Kidney glomerular epithelial cell (primary cell): ENCODE data around the gene PYCR2.
"Not testable (repeated sequence)": the region's sequence is repeated elsewhere in the genome, so short reads cannot be mapped to it uniquely, and the experiment has no call there.

Experiments used
- DNase-seq: peaks from one replicate; lab custom pipeline; 2025; lab: John Stamatoyannopoulos, UW

The PYCR2 gene

GRCh38 chr1:225942574-225942973 lies 18.5 kb upstream of the PYCR2 start:
- no peak for DNase-seq

- no peak for DNase-seq
Observed at GRCh38 chr1:225941942-225942222, 17.8 kb upstream of the PYCR2 start.

- DNase-seq, result no peak
Observed at GRCh38 chr1:225941187-225941941, 17.3 kb upstream of the PYCR2 start, which contains the start of gene LEFTY2. LEFTY2 (minus strand) TSS chr1:225941220; CDS start chr1:225941140, 80 bp downstream.

GRCh38 chr1:225940385-225941151 lies 16.5 kb upstream of the PYCR2 start:
- no peak for DNase-seq

GRCh38 chr1:225939939-225940310 lies 15.9 kb upstream of the PYCR2 start:
- DNase-seq, result not testable (repeated sequence)

GRCh38 chr1:225939097-225939938 lies 15.3 kb upstream of the PYCR2 start:
- DNase-seq, result not testable (repeated sequence)

GRCh38 chr1:225937048-225937968 lies 13.3 kb upstream of the PYCR2 start:
- no peak for DNase-seq

GRCh38 chr1:225936523-225936922 lies 12.5 kb upstream of the PYCR2 start:
- no peak for DNase-seq

- DNase-seq, result not testable (repeated sequence)
Observed at GRCh38 chr1:225936086-225936485, 12.0 kb upstream of the PYCR2 start.

- DNase-seq, result no peak
Observed at GRCh38 chr1:225934711-225935110, 10.7 kb upstream of the PYCR2 start.

- DNase-seq, result peak; percentile 59
Observed at GRCh38 chr1:225933072-225933471, 9.0 kb upstream of the PYCR2 start.

GRCh38 chr1:225931270-225932136 lies 7.5 kb upstream of the PYCR2 start:
- DNase-seq, result no peak

GRCh38 chr1:225930566-225930965 lies 6.5 kb upstream of the PYCR2 start:
- no peak for DNase-seq

- not testable (repeated sequence) for DNase-seq
Observed at GRCh38 chr1:225929462-225929861, 5.4 kb upstream of the PYCR2 start.

GRCh38 chr1:225928186-225929175 lies 4.4 kb upstream of the PYCR2 start:
- DNase-seq, result no peak

- DNase-seq, result no peak
Observed at GRCh38 chr1:225926551-225927113, 2.6 kb upstream of the PYCR2 start.

- DNase-seq, result no peak
Observed at GRCh38 chr1:225923381-225923691, 714 bp downstream of the PYCR2 start.

- DNase-seq, result no peak
Observed at GRCh38 chr1:225921734-225922709, 2.0 kb downstream of the PYCR2 start.
